Measurements from ENCODE around the gene PAGE2. TPM values are rescaled to one million over a fixed set of nuclear protein-coding genes. Genes with fewer than 3 reads are reported as not detected.
"Not testable (repeated sequence)": the region's sequence is repeated elsewhere in the genome, so short reads cannot be mapped to it uniquely, and the experiment has no call there.

PAGE2 gene
- total and polyA plus RNA-seq, 7 donors, result not detected

DNA sequence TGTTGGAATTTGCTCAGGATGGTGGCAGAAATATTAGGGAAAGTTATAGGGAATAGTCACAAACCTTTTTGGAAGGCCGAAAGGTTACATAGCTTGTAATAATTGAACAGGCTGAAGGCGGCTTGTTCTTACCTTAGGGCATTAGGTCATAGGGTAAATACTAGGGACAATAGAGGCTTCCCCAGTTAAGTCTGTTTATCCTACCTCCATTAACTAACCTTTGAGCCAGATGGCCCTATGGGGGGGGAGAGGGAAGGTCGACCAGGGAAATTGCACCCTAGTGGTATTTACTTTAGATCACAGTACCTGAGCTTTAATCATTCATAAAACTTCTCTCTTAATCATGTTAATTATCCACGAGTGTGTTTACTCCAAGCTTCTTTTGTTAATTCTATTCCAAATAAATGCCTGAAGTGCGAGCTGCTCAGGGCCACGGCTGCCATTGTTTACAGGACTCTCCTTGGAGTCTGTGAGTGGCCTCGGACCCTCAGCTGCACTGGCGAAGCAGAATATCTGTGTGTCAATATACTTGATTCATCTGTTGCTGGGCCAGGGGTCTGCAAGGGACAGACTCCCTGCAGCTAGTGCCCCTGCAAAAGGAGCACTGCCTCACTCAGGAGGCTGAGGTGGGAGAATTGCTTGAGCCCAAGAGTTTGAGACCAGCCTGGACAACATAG, 22.9 kb downstream of the PAGE2 start:
- Histone ChIP-seq H3K4me3 (no peak overlapping the region), H3K27me3 (ENCODE audit: insufficient read depth in 3 of 3, low read length in 2 of 3) (peaks cover 0 to 6% (median 0%) of the 10 kb centered on the region in 3 donors), H3K4me1 (no peaks in the 10 kb centered on the region), H3K27ac (no peak overlapping the region), H3K36me3 (ENCODE audit: insufficient read depth in 1 of 2, low read depth in 1 of 2) (no peaks in the 10 kb centered on the region), H3K9me3 (no peaks in the 10 kb centered on the region)
- TF ChIP-seq, protein P1, sequence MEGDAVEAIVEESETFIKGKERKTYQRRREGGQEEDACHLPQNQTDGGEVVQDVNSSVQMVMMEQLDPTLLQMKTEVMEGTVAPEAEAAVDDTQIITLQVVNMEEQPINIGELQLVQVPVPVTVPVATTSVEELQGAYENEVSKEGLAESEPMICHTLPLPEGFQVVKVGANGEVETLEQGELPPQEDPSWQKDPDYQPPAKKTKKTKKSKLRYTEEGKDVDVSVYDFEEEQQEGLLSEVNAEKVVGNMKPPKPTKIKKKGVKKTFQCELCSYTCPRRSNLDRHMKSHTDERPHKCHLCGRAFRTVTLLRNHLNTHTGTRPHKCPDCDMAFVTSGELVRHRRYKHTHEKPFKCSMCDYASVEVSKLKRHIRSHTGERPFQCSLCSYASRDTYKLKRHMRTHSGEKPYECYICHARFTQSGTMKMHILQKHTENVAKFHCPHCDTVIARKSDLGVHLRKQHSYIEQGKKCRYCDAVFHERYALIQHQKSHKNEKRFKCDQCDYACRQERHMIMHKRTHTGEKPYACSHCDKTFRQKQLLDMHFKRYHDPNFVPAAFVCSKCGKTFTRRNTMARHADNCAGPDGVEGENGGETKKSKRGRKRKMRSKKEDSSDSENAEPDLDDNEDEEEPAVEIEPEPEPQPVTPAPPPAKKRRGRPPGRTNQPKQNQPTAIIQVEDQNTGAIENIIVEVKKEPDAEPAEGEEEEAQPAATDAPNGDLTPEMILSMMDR (IDR thresholded peaks at IDR 0.05), result no peak
- DNase-seq (no peak), ATAC-seq (no peak)
- WGBS, 3 donors, result 54 to 67% (median 66%) methylated on average over 8 of the region's 8 CpGs
- intact Hi-C loops (cut with DNase I), result no loop called here

DNA sequence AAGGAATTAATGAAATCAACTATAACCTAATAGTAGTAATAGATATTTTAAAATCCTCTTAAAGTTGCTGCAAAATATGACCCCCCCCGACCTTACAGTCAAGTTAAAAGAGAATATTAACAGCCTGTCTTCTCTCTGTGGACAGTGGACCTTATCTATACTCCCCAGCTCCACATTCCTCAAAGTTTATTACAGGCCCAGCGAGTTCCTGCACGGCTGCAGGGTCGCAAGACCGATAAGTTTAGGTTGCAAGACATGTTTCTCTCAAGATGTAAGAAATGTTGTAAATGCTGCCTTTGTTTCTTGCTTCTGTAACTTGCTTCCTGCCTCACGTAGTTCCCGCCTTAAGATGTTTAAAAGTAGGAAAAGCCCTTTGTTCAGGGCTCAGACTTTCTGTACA, 27.8 kb downstream of the PAGE2 start:
- H3K27ac ChIP-seq; intact Hi-C loops (cut with DNase I); ATAC-seq; H3K4me3 ChIP-seq; DNase-seq; H3K4me1 ChIP-seq; H3K36me3 ChIP-seq (ENCODE audit: insufficient read depth in 1 of 2, low read depth in 1 of 2); H3K9me3 ChIP-seq: not testable (repeated sequence)
- peaks cover 0 to 17% (median 0%) of the 10 kb centered on the region in 3 donors for H3K27me3 ChIP-seq (ENCODE audit: insufficient read depth in 3 of 3, low read length in 2 of 3)
- 43 to 67% (median 58%) methylated on average over 7 of the region's 7 CpGs for WGBS, 3 donors

DNA sequence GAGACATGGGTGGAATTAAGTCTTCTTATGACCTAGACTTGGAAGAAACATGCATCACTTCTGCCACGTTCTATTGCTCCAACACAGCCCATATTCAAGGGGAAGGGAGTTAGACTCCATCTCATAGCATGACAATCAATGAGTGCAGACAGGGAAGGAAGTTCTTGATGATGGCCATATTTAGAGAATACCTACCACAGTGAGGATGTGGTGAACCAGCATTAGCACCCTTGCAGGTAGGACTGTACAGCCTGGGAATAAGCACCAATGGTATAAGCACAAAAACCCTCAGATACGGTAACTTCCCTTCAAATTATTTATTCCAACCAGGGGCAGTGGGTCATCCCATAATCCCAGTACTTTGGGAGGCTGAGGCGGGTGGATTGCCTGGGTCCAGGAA, 29.8 kb downstream of the PAGE2 start:
- H3K27ac ChIP-seq, result no peak overlapping the region
- 68 to 94% (median 88%) methylated on average over 3 of the region's 3 CpGs for WGBS, 3 donors
- ATAC-seq (no peak), DNase-seq (no peak)
- TF ChIP-seq, protein P1 (IDR thresholded peaks at IDR 0.05), result no peak
- peaks cover 0 to 22% (median 0%) of the 10 kb centered on the region in 3 donors for H3K27me3 ChIP-seq (ENCODE audit: insufficient read depth in 3 of 3, low read length in 2 of 3)
- intact Hi-C loops (cut with DNase I), result no loop called here
- H3K4me3 ChIP-seq, result no peak overlapping the region
- H3K4me1 ChIP-seq, result no peaks in the 10 kb centered on the region
- no peaks in the 10 kb centered on the region for H3K36me3 ChIP-seq (ENCODE audit: insufficient read depth in 1 of 2, low read depth in 1 of 2)
- H3K9me3 ChIP-seq, result no peaks in the 10 kb centered on the region

DNA sequence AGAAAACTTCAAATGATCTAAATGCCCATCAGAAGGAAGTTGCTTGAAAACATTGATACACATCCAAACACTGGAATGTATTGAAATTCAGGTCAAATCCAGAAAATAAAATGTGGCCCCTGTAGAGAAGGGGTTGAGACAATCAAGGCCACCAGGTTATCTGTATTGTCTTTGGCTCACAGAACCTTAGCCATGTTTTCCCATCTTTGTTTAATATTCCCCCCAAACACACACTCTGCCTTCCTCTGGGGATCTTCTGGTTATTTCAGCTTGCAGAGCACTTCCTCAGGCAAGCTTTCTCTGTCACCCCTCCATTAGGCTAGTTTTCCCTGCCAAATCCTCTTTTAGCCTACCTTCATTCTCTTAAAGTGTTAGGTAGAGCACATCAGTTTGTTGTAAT, 30.5 kb downstream of the PAGE2 start:
- H3K36me3 ChIP-seq (ENCODE audit: insufficient read depth in 1 of 2, low read depth in 1 of 2), result no peaks in the 10 kb centered on the region

DNA sequence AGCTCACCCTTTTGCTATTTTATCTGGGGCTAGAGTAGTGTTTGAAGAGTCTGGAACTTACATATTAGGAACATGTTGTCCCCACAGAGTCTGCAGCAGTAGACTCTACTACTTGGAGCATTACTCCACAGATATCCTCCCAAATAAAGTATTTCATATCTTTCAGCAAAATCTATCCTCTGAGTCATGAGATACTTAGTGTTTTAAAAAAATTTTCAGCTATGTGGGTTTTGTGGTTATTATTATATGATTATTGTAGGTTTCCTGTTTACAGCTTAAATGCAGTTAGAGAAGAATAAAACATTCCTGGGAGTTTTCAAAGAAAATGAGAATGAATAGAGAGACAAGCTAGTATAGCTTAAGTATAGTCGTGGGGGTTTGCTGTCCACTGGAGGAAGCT, 30.9 kb downstream of the PAGE2 start:
- WGBS, 3 donors, result 31 to 64% (median 55%) methylated on average over 1 of the region's 1 CpG
- Histone ChIP-seq H3K27ac (no peak overlapping the region), H3K4me3 (no peak overlapping the region), H3K27me3 (ENCODE audit: insufficient read depth in 3 of 3, low read length in 2 of 3) (peaks cover 0 to 26% (median 0%) of the 10 kb centered on the region in 3 donors), H3K4me1 (no peaks in the 10 kb centered on the region), H3K36me3 (ENCODE audit: insufficient read depth in 1 of 2, low read depth in 1 of 2) (no peaks in the 10 kb centered on the region), H3K9me3 (no peaks in the 10 kb centered on the region)
- no peak for ATAC-seq
- intact Hi-C loops (cut with DNase I), result no loop called here
- DNase-seq, result no peak
- TF ChIP-seq, protein P1 (IDR thresholded peaks at IDR 0.05), result no peak

More for the DNA sequence above, 30.5 kb downstream of the PAGE2 start:
- Histone ChIP-seq H3K4me3 (no peak overlapping the region), H3K4me1 (no peaks in the 10 kb centered on the region), H3K27ac (no peak overlapping the region), H3K9me3 (no peaks in the 10 kb centered on the region), H3K27me3 (ENCODE audit: insufficient read depth in 3 of 3, low read length in 2 of 3) (peaks cover 0 to 22% (median 0%) of the 10 kb centered on the region in 3 donors)
- intact Hi-C loops (cut with DNase I), result no loop called here
- ATAC-seq (no peak), DNase-seq (no peak)
- TF ChIP-seq, protein P1 (IDR thresholded peaks at IDR 0.05), result no peak

All from psoas muscle (tissue), 8 donors.